HG02885 (cell line): Measurements from ENCODE around the gene REPS2.

Experiments
- ATAC-seq: cut with Tn5 transposase; IDR thresholded peaks from one replicate; pipeline ENCODE4 v1.9.1; 2021; ENCODE audit warnings: mild to moderate bottlenecking; ENCODE audit not compliant: unreplicated experiment, poor library complexity

REPS2 gene

GRCh38 chrX:17075004-17075403 lies 128.5 kb downstream of the REPS2 start:
- no peak for ATAC-seq

- no peak for ATAC-seq
These were observed 130.9 kb downstream of the REPS2 start for GRCh38 chrX:17077361-17077760.

GRCh38 chrX:17078031-17078720 lies 131.7 kb downstream of the REPS2 start:
- ATAC-seq = no peak

- ATAC-seq = no peak
These were observed 135.1 kb downstream of the REPS2 start for GRCh38 chrX:17081511-17081910.

- ATAC-seq = no peak
These were observed 135.5 kb downstream of the REPS2 start for GRCh38 chrX:17081968-17082367.

GRCh38 chrX:17082831-17083230 lies 136.4 kb downstream of the REPS2 start:
- no peak for ATAC-seq

- no peak for ATAC-seq
These were observed 139.9 kb downstream of the REPS2 start for GRCh38 chrX:17086317-17086716.

- ATAC-seq = no peak
These were observed 148.7 kb downstream of the REPS2 start for GRCh38 chrX:17095161-17095560.

GRCh38 chrX:17098516-17099247 lies 152.2 kb downstream of the REPS2 start:
- ATAC-seq = no peak

GRCh38 chrX:17104433-17104832 lies 158.0 kb downstream of the REPS2 start:
- ATAC-seq = no peak

GRCh38 chrX:17120816-17121215 lies 174.4 kb downstream of the REPS2 start:
- ATAC-seq = no peak

- ATAC-seq = no peak
These were observed 207.5 kb downstream of the REPS2 start for GRCh38 chrX:17154001-17154400.

- no peak for ATAC-seq
These were observed 214.5 kb downstream of the REPS2 start for GRCh38 chrX:17160975-17161374.

GRCh38 chrX:17161991-17162390 lies 215.5 kb downstream of the REPS2 start:
- no peak for ATAC-seq

- ATAC-seq = no peak
These were observed 217.6 kb downstream of the REPS2 start for GRCh38 chrX:17164079-17164478.

GRCh38 chrX:17164941-17165340 lies 218.5 kb downstream of the REPS2 start:
- no peak for ATAC-seq

GRCh38 chrX:17167915-17168314 lies 221.5 kb downstream of the REPS2 start:
- no peak for ATAC-seq

- ATAC-seq = no peak
These were observed 224.5 kb downstream of the REPS2 start for GRCh38 chrX:17170973-17171372.

- no peak for ATAC-seq
These were observed 228.2 kb downstream of the REPS2 start for GRCh38 chrX:17174671-17175070.

- no peak for ATAC-seq
These were observed 235.9 kb downstream of the REPS2 start for GRCh38 chrX:17182317-17182716.

- no peak for ATAC-seq
These were observed 237.1 kb downstream of the REPS2 start for GRCh38 chrX:17183566-17183965.

GRCh38 chrX:17185431-17185830 lies 239.0 kb downstream of the REPS2 start:
- ATAC-seq = no peak
